ENCODE measurements around the gene ZNF630. TPM values are rescaled to one million over a fixed set of nuclear protein-coding genes. Genes with fewer than 3 reads are reported as not detected.
A peak's percentile ranks its signal among the peaks of the same experiment; 100 is the strongest.

The ZNF630 gene
- total RNA-seq, 2 donors from 2014 or later, result 3.2 to 3.7 TPM

GRCh38 chrX:48090123-48090522 lies 18.7 kb upstream of the ZNF630 start:
- no peak for ATAC-seq (ENCODE audit: insufficient number of reproducible peaks, low FRiP score, low read depth)
- Histone ChIP-seq H3K27me3 (replicated peaks; ENCODE audit: insufficient read depth) (no peaks in the 10 kb centered on the region), H3K9me3 (no peaks in the 10 kb centered on the region), H3K4me3 (no peak overlapping the region), H3K4me1 (ENCODE audit: control insufficient read depth in 1 of 2, low read depth in 2 of 2) (no peaks in the 10 kb centered on the region), H3K27ac (no peak overlapping the region), H3K36me3 (no peaks in the 10 kb centered on the region)
- no peak for DNase-seq (ENCODE audit: low spot score)
- TF ChIP-seq, protein P1, sequence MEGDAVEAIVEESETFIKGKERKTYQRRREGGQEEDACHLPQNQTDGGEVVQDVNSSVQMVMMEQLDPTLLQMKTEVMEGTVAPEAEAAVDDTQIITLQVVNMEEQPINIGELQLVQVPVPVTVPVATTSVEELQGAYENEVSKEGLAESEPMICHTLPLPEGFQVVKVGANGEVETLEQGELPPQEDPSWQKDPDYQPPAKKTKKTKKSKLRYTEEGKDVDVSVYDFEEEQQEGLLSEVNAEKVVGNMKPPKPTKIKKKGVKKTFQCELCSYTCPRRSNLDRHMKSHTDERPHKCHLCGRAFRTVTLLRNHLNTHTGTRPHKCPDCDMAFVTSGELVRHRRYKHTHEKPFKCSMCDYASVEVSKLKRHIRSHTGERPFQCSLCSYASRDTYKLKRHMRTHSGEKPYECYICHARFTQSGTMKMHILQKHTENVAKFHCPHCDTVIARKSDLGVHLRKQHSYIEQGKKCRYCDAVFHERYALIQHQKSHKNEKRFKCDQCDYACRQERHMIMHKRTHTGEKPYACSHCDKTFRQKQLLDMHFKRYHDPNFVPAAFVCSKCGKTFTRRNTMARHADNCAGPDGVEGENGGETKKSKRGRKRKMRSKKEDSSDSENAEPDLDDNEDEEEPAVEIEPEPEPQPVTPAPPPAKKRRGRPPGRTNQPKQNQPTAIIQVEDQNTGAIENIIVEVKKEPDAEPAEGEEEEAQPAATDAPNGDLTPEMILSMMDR (IDR thresholded peaks at IDR 0.05), result no peak

DNA sequence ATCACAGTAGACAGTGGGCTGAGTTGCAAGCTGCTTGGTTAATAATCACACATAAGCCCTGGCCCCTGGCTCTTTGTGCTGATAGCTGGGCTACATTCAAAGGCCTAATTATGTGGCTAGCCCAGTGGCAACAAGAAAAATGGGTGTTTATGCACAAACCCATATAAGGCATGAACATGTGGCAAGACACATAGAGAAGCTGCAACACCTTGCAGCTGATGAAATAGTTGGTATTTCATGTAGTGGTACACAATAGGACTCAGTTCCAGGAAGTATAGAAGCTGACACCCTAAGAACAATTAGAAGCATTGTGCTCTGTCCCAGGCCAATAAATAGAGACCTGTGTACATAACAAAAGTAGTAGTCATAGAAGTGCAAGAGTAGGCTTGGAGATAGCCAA lies 14.6 kb upstream of the ZNF630 start:
- Histone ChIP-seq H3K36me3 (no peaks in the 10 kb centered on the region), H3K9me3 (no peaks in the 10 kb centered on the region), H3K27ac (no peak overlapping the region), H3K4me1 (ENCODE audit: control insufficient read depth in 1 of 2, low read depth in 2 of 2) (no peaks in the 10 kb centered on the region), H3K27me3 (replicated peaks; ENCODE audit: insufficient read depth) (no peaks in the 10 kb centered on the region), H3K4me3 (no peak overlapping the region)
- TF ChIP-seq, protein P1 (IDR thresholded peaks at IDR 0.05), result no peak
- DNase-seq (ENCODE audit: low spot score), result no peak
- no peak for ATAC-seq (ENCODE audit: insufficient number of reproducible peaks, low FRiP score, low read depth)

DNA sequence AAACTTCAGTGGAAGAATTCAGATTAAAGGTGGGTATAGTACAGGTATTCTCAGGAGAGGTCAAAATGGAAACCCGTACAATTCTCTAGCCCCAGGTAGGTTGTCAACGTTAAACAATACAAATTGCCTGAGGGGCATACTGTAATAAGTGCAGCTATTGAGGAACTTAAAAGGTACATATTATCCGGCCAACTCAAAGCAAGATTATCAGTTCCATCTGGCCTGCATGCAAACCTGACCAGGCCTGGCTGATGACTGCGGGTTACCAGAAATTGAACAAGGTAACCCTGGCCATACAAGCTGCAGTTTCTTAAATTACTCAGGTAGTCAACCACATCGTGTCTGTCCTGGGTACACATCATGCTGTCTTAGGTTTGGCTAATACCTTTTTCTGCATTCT lies 12.3 kb upstream of the ZNF630 start:
- H3K4me3 ChIP-seq, result no peak overlapping the region
- no peaks in the 10 kb centered on the region for H3K4me1 ChIP-seq (ENCODE audit: control insufficient read depth in 1 of 2, low read depth in 2 of 2)
- H3K27me3 ChIP-seq (replicated peaks; ENCODE audit: insufficient read depth), result no peaks in the 10 kb centered on the region
- H3K36me3 ChIP-seq, result no peaks in the 10 kb centered on the region
- no peak for ATAC-seq (ENCODE audit: insufficient number of reproducible peaks, low FRiP score, low read depth)
- no peak overlapping the region for H3K27ac ChIP-seq
- H3K9me3 ChIP-seq, result no peaks in the 10 kb centered on the region
- no peak for DNase-seq (ENCODE audit: low spot score)
- TF ChIP-seq, protein P1 (IDR thresholded peaks at IDR 0.05), result no peak

GRCh38 chrX:48083212-48083611 lies 11.8 kb upstream of the ZNF630 start:
- Histone ChIP-seq H3K4me1 (ENCODE audit: control insufficient read depth in 1 of 2, low read depth in 2 of 2) (no peaks in the 10 kb centered on the region), H3K4me3 (no peak overlapping the region), H3K27ac (no peak overlapping the region), H3K36me3 (no peaks in the 10 kb centered on the region), H3K9me3 (no peaks in the 10 kb centered on the region), H3K27me3 (replicated peaks; ENCODE audit: insufficient read depth) (no peaks in the 10 kb centered on the region)
- ATAC-seq (ENCODE audit: insufficient number of reproducible peaks, low FRiP score, low read depth) (no peak), DNase-seq (ENCODE audit: low spot score) (no peak)
- TF ChIP-seq, protein P1 (IDR thresholded peaks at IDR 0.05), result peak; percentile 37

DNA sequence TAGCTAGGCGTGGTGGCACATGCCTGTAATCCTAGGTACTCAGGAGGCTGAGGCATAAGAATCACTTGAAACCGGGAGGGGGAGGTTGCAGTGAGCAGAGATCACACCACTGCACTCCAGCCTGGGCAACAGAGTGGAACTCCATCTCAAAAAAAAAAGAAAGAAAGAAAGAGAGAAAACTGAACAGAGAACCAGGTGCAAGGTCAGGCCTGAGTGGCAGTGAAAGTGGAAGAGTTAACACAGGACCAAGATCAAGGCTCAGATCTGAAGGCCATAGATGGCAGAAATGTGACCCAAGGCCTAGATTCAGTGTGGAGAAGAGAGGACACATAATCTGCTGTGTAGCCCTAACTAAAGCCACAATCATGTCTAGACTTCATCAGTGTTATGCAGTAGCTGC lies 4.9 kb upstream of the ZNF630 start:
- H3K9me3 ChIP-seq, result no peaks in the 10 kb centered on the region
- no peaks in the 10 kb centered on the region for H3K27me3 ChIP-seq (replicated peaks; ENCODE audit: insufficient read depth)
- H3K36me3 ChIP-seq, result no peaks in the 10 kb centered on the region
- TF ChIP-seq, protein P1 (IDR thresholded peaks at IDR 0.05), result no peak
- H3K27ac ChIP-seq, result no peak overlapping the region
- H3K4me3 ChIP-seq, result no peak overlapping the region
- DNase-seq (ENCODE audit: low spot score), result no peak
- no peaks in the 10 kb centered on the region for H3K4me1 ChIP-seq (ENCODE audit: control insufficient read depth in 1 of 2, low read depth in 2 of 2)
- ATAC-seq (ENCODE audit: insufficient number of reproducible peaks, low FRiP score, low read depth), result no peak
